Measurements from ENCODE around the gene HMGCLL1.

The HMGCLL1 gene

GRCh38 chr6:55438203-55438602, 140.8 kb downstream of the HMGCLL1 start:
- no peak for DNase-seq

- no peak for DNase-seq
Observed at GRCh38 chr6:55437141-55437540, 141.9 kb downstream of the HMGCLL1 start.

- DNase-seq: no peak
Observed at GRCh38 chr6:55433446-55434130, 145.4 kb downstream of the HMGCLL1 start.

GRCh38 chr6:55423933-55424332, 155.1 kb downstream of the HMGCLL1 start:
- no peak for DNase-seq

GRCh38 chr6:55410674-55411073, 168.3 kb downstream of the HMGCLL1 start:
- no peak for DNase-seq

GRCh38 chr6:55405474-55406235, 173.3 kb downstream of the HMGCLL1 start:
- DNase-seq: no peak

GRCh38 chr6:55399351-55399750, 179.6 kb downstream of the HMGCLL1 start:
- no peak for DNase-seq

- DNase-seq: no peak
Observed at GRCh38 chr6:55397986-55398385, 181.0 kb downstream of the HMGCLL1 start.

GRCh38 chr6:55395871-55396270, 183.1 kb downstream of the HMGCLL1 start:
- no peak for DNase-seq

- no peak for DNase-seq
Observed at GRCh38 chr6:55388211-55388610, 190.8 kb downstream of the HMGCLL1 start.
